Suprapubic skin (tissue), 4 donors: ENCODE measurements around the gene NHSL1. TPM values are rescaled to one million over a fixed set of nuclear protein-coding genes. Genes with fewer than 3 reads are reported as not detected.
A peak's percentile ranks its signal among the peaks of the same experiment; 100 is the strongest.

Experiments used
- DNase-seq, 2 donors: peaks; one replicate each; pipeline ENCODE4 v3.0.0-alpha.2; 2019; ENCODE audit warnings: low spot score in 2 of 2
- H3K27ac ChIP-seq: fragments of 200-600 bp; sonication (generic); one replicate; pipeline ENCODE4 v1.5.1; 2019
- H3K27me3 ChIP-seq: fragments of 200-600 bp; sonication (generic); one replicate; pipeline ENCODE4 v1.5.1; 2019
- H3K36me3 ChIP-seq: fragments of 200-600 bp; sonication (generic); one replicate; pipeline ENCODE4 v1.5.1; 2019
- H3K4me1 ChIP-seq: fragments of 200-600 bp; sonication (generic); one replicate; pipeline ENCODE4 v1.5.1; 2019
- H3K4me3 ChIP-seq: fragments of 200-600 bp; sonication (generic); one replicate; pipeline ENCODE4 v1.5.1; 2019; ENCODE audit warnings: mild to moderate bottlenecking
- H3K9me3 ChIP-seq: fragments of 200-600 bp; sonication (generic); one replicate; pipeline ENCODE4 v1.5.1; 2019
- EP300 ChIP-seq: sonication (generic); formaldehyde crosslinking; IDR thresholded peaks from one replicate; pipeline ENCODE4 v1.6.1; 2017; ENCODE audit warnings: antibody characterized with exemption
- POLR2A ChIP-seq, 2 donors: fragments of 450-650 bp; IDR thresholded peaks; one replicate each; pipeline ENCODE4 v1.6.1; 2017; ENCODE audit warnings: antibody characterized with exemption in 2 of 2, mild to moderate bottlenecking in 2 of 2, moderate library complexity in 2 of 2
- POLR2AphosphoS5 ChIP-seq, 3 donors: sonication (generic); formaldehyde crosslinking; IDR thresholded peaks; one replicate each; pipeline ENCODE4 v1.6.1; 2017; ENCODE audit warnings: antibody characterized with exemption in 3 of 3
- WGBS: methylation state at CpG from one replicate; pipeline ENCODE4 v1.1.5; 2018; 5-methylcytosine and 5-hydroxymethylcytosine counted together
- total RNA-seq, 4 donors: library from RNA; depleted of rRNA; stranded (reverse); fragments of >200 nt; gene quantifications; one replicate each; pipeline ENCODE4 v1.1.0, GENCODE V29; 2016
- TF ChIP-seq, protein P1 (sequence below), 2 donors: fragments of 200-600 bp in 1 of 2; fragments of 450-650 bp in 1 of 2; sonication (generic) in 1 of 2; IDR thresholded peaks; one replicate each; pipeline ENCODE4 v1.5.1; 2016 to 2019; ENCODE audit warnings: antibody characterized with exemption in 2 of 2, mild to moderate bottlenecking in 1 of 2, moderate library complexity in 1 of 2

Gene NHSL1
- total RNA-seq, 4 donors from 2014 or later: 62.6 to 105 (median 79.8) TPM

DNA sequence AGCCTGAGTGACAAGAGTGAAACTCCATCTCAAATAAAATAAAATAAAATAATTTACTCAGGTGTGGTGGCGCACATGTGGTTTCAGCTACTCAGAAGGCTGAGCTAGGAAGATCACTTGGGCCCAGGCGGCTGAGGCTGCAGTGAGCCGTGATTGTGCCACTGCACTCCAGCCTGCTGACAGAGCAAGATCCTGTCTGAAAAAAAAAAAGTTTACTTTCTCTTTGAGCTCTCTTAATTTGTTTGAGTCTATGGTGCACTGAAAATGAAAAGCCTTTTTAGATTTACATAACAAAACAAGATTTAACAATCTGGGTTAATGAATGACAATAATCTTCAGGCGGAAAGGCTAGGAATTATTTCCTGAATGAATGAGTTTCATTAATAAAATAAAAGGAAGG lies 23.3 kb upstream of the NHSL1 start:
- H3K27me3 ChIP-seq: no peaks in the 10 kb centered on the region
- 91% methylated on average over 4 of the region's 4 CpGs for WGBS
- no peak overlapping the region for H3K4me3 ChIP-seq
- no peaks in the 10 kb centered on the region for H3K9me3 ChIP-seq
- no peaks in the 10 kb centered on the region for H3K36me3 ChIP-seq
- H3K27ac ChIP-seq: no peak overlapping the region
- no peaks in the 10 kb centered on the region for H3K4me1 ChIP-seq
- TF ChIP-seq POLR2A (IDR thresholded peaks at IDR 0.05) (no peak), EP300 (no peak), POLR2AphosphoS5 (IDR thresholded peaks at IDR 0.05) (no peak)
- TF ChIP-seq, protein P1, sequence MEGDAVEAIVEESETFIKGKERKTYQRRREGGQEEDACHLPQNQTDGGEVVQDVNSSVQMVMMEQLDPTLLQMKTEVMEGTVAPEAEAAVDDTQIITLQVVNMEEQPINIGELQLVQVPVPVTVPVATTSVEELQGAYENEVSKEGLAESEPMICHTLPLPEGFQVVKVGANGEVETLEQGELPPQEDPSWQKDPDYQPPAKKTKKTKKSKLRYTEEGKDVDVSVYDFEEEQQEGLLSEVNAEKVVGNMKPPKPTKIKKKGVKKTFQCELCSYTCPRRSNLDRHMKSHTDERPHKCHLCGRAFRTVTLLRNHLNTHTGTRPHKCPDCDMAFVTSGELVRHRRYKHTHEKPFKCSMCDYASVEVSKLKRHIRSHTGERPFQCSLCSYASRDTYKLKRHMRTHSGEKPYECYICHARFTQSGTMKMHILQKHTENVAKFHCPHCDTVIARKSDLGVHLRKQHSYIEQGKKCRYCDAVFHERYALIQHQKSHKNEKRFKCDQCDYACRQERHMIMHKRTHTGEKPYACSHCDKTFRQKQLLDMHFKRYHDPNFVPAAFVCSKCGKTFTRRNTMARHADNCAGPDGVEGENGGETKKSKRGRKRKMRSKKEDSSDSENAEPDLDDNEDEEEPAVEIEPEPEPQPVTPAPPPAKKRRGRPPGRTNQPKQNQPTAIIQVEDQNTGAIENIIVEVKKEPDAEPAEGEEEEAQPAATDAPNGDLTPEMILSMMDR (IDR thresholded peaks at IDR 0.05): no peak
- DNase-seq: no peak

DNA sequence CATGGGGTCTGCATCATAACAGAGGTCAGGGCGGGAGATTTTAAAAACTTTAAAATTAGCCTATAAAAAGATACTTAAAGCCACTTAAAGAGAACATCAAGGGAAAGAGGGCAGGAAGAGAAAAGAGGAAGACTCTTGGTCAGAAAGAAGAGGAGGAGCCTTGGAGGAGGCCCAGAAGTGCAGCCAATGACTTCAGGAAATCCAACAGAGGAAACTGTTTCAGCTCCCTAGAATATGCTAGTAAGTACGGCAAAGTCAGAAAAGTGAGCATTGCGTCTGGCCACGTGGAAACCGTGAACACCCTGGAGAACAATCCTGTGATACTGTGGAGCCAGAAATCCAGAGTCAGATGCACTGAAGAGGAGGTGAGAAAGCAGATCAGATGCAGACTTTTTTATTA lies 22.5 kb upstream of the NHSL1 start:
- 79% methylated on average over 5 of the region's 5 CpGs for WGBS
- no peak overlapping the region for H3K4me3 ChIP-seq
- no peaks in the 10 kb centered on the region for H3K36me3 ChIP-seq
- no peaks in the 10 kb centered on the region for H3K4me1 ChIP-seq
- H3K27ac ChIP-seq: no peak overlapping the region
- DNase-seq: no peak
- TF ChIP-seq, protein P1 (IDR thresholded peaks at IDR 0.05): no peak
- no peak for TF ChIP-seq EP300
- no peak for TF ChIP-seq POLR2AphosphoS5 (IDR thresholded peaks at IDR 0.05)
- TF ChIP-seq POLR2A (IDR thresholded peaks at IDR 0.05): no peak
- no peaks in the 10 kb centered on the region for H3K27me3 ChIP-seq
- no peaks in the 10 kb centered on the region for H3K9me3 ChIP-seq

DNA sequence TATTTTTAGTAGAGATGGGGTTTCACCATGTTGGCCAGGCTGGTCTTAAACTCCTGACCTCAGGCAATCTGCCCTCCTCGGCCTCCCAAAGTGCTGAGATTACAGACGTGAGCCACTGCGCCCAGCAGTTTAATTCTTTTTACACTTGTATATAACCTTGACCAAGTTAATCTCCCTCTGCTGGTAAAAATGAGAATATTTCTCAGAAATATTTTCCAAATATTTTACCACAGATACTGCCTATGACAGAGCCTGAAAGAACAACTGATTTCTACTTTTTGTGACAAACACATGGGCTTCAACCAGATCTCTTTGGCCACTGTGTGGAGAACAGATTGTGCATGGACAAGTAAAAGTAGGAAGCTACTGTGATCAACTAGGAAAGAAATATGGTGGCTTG lies 21.2 kb upstream of the NHSL1 start:
- Histone ChIP-seq H3K27me3 (no peaks in the 10 kb centered on the region), H3K4me1 (no peaks in the 10 kb centered on the region), H3K27ac (no peak overlapping the region), H3K36me3 (no peaks in the 10 kb centered on the region), H3K9me3 (no peaks in the 10 kb centered on the region), H3K4me3 (no peak overlapping the region)
- WGBS: 41% methylated on average over 3 of the region's 3 CpGs
- TF ChIP-seq POLR2A (IDR thresholded peaks at IDR 0.05): no peak
- TF ChIP-seq, protein P1 (IDR thresholded peaks at IDR 0.05): peak; percentile 3 to 23
- DNase-seq: no peak

DNA sequence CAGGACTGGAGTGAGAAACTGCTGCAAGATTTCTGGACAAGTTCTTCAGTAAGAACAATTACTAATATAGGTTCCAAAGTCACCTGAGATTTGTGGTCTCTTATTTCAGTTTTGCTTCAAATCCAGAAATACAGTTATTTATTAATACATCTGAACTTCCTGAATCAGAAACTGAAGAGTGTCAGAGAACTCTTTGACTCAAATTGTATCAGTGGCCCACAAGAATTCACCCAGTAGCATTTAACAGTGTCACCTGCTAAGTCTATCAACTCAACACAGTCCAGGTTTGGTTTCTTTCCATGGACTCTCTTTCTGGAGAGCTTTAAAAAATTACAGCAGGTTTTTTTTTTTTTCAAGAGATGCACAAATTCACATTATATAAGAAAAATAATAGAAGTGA lies 18.8 kb upstream of the NHSL1 start:
- TF ChIP-seq EP300 (no peak), POLR2AphosphoS5 (IDR thresholded peaks at IDR 0.05) (no peak), POLR2A (IDR thresholded peaks at IDR 0.05) (no peak)
- TF ChIP-seq, protein P1 (IDR thresholded peaks at IDR 0.05): no peak
- Histone ChIP-seq H3K27me3 (no peaks in the 10 kb centered on the region), H3K4me3 (no peak overlapping the region), H3K36me3 (no peaks in the 10 kb centered on the region), H3K27ac (no peak overlapping the region), H3K9me3 (no peaks in the 10 kb centered on the region), H3K4me1 (no peaks in the 10 kb centered on the region)
- no peak for DNase-seq

DNA sequence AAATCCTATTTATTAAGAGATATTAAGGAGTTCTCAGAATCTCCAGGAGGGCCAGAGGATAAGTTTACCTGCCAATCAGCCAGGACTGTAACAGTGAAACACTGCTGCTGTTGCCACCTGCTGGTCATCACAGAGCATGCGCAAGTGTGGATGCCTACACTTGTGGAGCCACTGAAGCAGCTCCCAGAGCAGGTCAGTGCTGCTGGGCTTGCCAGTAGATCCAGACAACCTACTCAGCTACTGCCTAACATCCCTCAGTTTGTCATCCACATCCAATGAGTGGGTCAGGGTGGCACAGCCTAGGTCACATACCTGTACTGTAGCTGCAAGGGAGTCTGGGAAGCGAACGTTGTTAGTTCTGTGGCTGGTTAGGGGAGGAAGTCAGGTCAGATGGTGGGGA lies 18.3 kb upstream of the NHSL1 start:
- Histone ChIP-seq H3K36me3 (no peaks in the 10 kb centered on the region), H3K27me3 (no peaks in the 10 kb centered on the region), H3K4me3 (no peak overlapping the region), H3K27ac (no peak overlapping the region), H3K4me1 (no peaks in the 10 kb centered on the region), H3K9me3 (no peaks in the 10 kb centered on the region)
- DNase-seq: no peak
- 99% methylated on average over 3 of the region's 3 CpGs for WGBS
- TF ChIP-seq POLR2A (IDR thresholded peaks at IDR 0.05) (no peak), POLR2AphosphoS5 (IDR thresholded peaks at IDR 0.05) (no peak)
- TF ChIP-seq, protein P1 (IDR thresholded peaks at IDR 0.05): peak in 1 of 2 donors; percentile 57
